K562 (cell line): ENCODE measurements around the gene ACSBG1. TPM values are rescaled to one million over a fixed set of nuclear protein-coding genes. Genes with fewer than 3 reads are reported as not detected.

Source experiments
- ATAC-seq: fragments of 200-7000 bp; cut with Tn5 transposase; 3 replicates; pipeline ENCODE4 v1.9.1; 2020; ENCODE audit warnings: moderate library complexity
- BruUV-seq: library from RNA; stranded (reverse); fragments of 400-500 nt; replicated peaks from 2 replicates; lab custom pipeline; 2021; lab: Mats Ljungman, UMichigan
- CTCF ChIA-PET: fragments of 300-600 bp; formaldehyde crosslinking; extraction: SDS; loops from one replicate; lab custom pipeline; 2021; ENCODE audit warnings: low intra/inter-chr PET ratio; lab: Yijun Ruan, JAX
- POLR2A ChIA-PET: fragments of 300-600, 350-650 bp; sonication (Branson Sonifier 250); formaldehyde crosslinking; extraction: SDS; loops from one replicate; lab custom pipeline; 2021; ENCODE audit warnings: antibody characterized with exemption, inconsistent platforms; lab: Yijun Ruan, JAX
- DNase-seq, 4 experiments: peaks; one replicate each; pipeline versions ENCODE4 v3.0.0 to v3.0.0-alpha.2; 2011 to 2018; ENCODE audit warnings: low spot score in 3 of 4, mixed read lengths in 3 of 4; ENCODE audit errors: extremely low read depth in 1 of 4
- FAIRE-seq: peaks from 2 replicates; lab custom pipeline; 2011; peaks lifted over from hg19 to GRCh38; lab: Jason Lieb, UNC
- H2AFZ ChIP-seq: 2 replicates; pipeline ENCODE4 v1.6.0; 2011; ENCODE audit warnings: low read depth, low read length, control low read depth, inconsistent platforms
- H3K27ac ChIP-seq: fragments of 200-600 bp; 3 replicates; pipeline ENCODE4 v1.8.0; 2011; ENCODE audit warnings: low read depth, mild to moderate bottlenecking, control low read depth, inconsistent platforms, low read length, moderate library complexity, mixed read lengths; ENCODE audit errors: extremely low read depth
- H3K27me3 ChIP-seq, 2 experiments: fragments of 300-600 bp in 1 of 2; 2 replicates in 1 of 2; 3 replicates in 1 of 2; pipeline versions ENCODE4 v1.6.0 to v1.8.0; 2011; ENCODE audit warnings: inconsistent platforms in 2 of 2, low read length in 2 of 2, mild to moderate bottlenecking in 1 of 2, mixed read lengths in 1 of 2, moderate library complexity in 1 of 2; ENCODE audit not compliant: control insufficient read depth in 2 of 2, insufficient read depth in 2 of 2
- H3K36me3 ChIP-seq: fragments of 300-600 bp; 3 replicates; pipeline ENCODE4 v1.8.0; 2011; ENCODE audit warnings: mild to moderate bottlenecking, low read length, inconsistent platforms; ENCODE audit not compliant: control insufficient read depth, insufficient read depth
- H3K4me1 ChIP-seq, 2 experiments: fragments of 200-600 bp in 1 of 2; replicated peaks in 1 of 2; 2 replicates in 1 of 2; 3 replicates in 1 of 2; pipeline versions ENCODE4 v1.5.1 to v1.8.0; 2011; ENCODE audit warnings: inconsistent platforms in 2 of 2, low read length in 2 of 2, mild to moderate bottlenecking in 1 of 2, mixed read lengths in 1 of 2, moderate library complexity in 1 of 2; ENCODE audit not compliant: control insufficient read depth in 2 of 2, insufficient read depth in 2 of 2
- H3K4me2 ChIP-seq: 2 replicates; pipeline ENCODE4 v1.6.1; 2011; ENCODE audit warnings: low read length, control low read depth, inconsistent platforms, mixed read lengths; ENCODE audit not compliant: insufficient read depth
- H3K4me3 ChIP-seq: fragments of 200-600 bp; sonication (generic), shearing (Covaris generic); 2 replicates; pipeline ENCODE4 v1.5.1; 2016; ENCODE audit warnings: control low read depth, inconsistent platforms
- H3K79me2 ChIP-seq: fragments of 200-600 bp; 3 replicates; pipeline ENCODE4 v1.8.0; 2011; ENCODE audit warnings: low read length, inconsistent platforms; ENCODE audit not compliant: control insufficient read depth, insufficient read depth
- H3K9ac ChIP-seq, 2 experiments: 2 replicates each; pipeline versions ENCODE4 v1.6.0 to v1.6.1; 2011; ENCODE audit warnings: low read depth in 2 of 2, low read length in 2 of 2, control low read depth in 1 of 2, inconsistent platforms in 1 of 2, mild to moderate bottlenecking in 1 of 2, mixed read lengths in 1 of 2; ENCODE audit not compliant: insufficient read depth in 1 of 2
- H3K9me1 ChIP-seq: one replicate; pipeline ENCODE4 v1.6.0; 2011; ENCODE audit warnings: inconsistent platforms, mild to moderate bottlenecking, low read length, moderate library complexity; ENCODE audit not compliant: control insufficient read depth, insufficient read depth
- H3K9me3 ChIP-seq: replicated peaks from 2 replicates; pipeline ENCODE4 v1.5.1; 2011; ENCODE audit warnings: low read depth, low read length, inconsistent platforms; ENCODE audit not compliant: control insufficient read depth, insufficient read depth
- H4K20me1 ChIP-seq: replicated peaks from 2 replicates; pipeline ENCODE4 v1.6.1; 2011; ENCODE audit warnings: low read length, inconsistent platforms, mixed read lengths; ENCODE audit not compliant: control insufficient read depth, insufficient read depth
- BCOR ChIP-seq: fragments of 450-650 bp; IDR thresholded peaks from 2 replicates; pipeline ENCODE4 v1.6.1; 2016
- CHD4 ChIP-seq: fragments of 200-600 bp; sonication (generic); IDR thresholded peaks from 3 replicates; pipeline ENCODE4 v1.6.1; 2012; ENCODE audit warnings: low read depth, mild to moderate bottlenecking, mixed read lengths, low read length, inconsistent platforms; ENCODE audit not compliant: insufficient read depth, insufficient replicate concordance, poor library complexity, severe bottlenecking
- ELF4 ChIP-seq: fragments of 450-650 bp; formaldehyde crosslinking; IDR thresholded peaks from 2 replicates; pipeline ENCODE4 v1.4.0; 2022; ENCODE audit warnings: missing genetic modification characterization
- FOXJ2 ChIP-seq: fragments of 200-800 bp; sonication (Bioruptor generic); IDR thresholded peaks from 2 replicates; pipeline ENCODE4 v1.6.1; 2016; ENCODE audit warnings: missing genetic modification characterization, missing compliant biosample characterization
- FUS ChIP-seq: fragments of 200-400 bp; formaldehyde crosslinking; optimal IDR thresholded peaks from 2 replicates; pipeline ENCODE3; 2017; ENCODE audit warnings: low read depth, low read length
- NFRKB ChIP-seq: fragments of 450-650 bp; IDR thresholded peaks from 2 replicates; pipeline ENCODE4 v1.6.1; 2016; ENCODE audit warnings: low read depth
- NFYB ChIP-seq: IDR thresholded peaks from 2 replicates; pipeline ENCODE4 v1.6.1; 2011; ENCODE audit warnings: mild to moderate bottlenecking, moderate library complexity; ENCODE audit not compliant: insufficient read length; ENCODE audit errors: extremely low read depth
- RNF2 ChIP-seq: sonication (generic); IDR thresholded peaks from 2 replicates; pipeline ENCODE4 v1.6.1; 2016
- STAT5B ChIP-seq: fragments of 250-450 bp; sonication (Bioruptor Pico); IDR thresholded peaks from 2 replicates; pipeline ENCODE4 v1.8.0; 2021; ENCODE audit warnings: mild to moderate bottlenecking, inconsistent platforms
- TAF9B ChIP-seq: fragments of 450-650 bp; IDR thresholded peaks from 2 replicates; pipeline ENCODE4 v1.6.1; 2018; ENCODE audit warnings: mild to moderate bottlenecking; ENCODE audit not compliant: partially characterized antibody
- TBP ChIP-seq: optimal IDR thresholded peaks from 2 replicates; pipeline ENCODE3; 2011; ENCODE audit warnings: low read depth, low read length, improper control_type of control experiment
- ZFX ChIP-seq: sonication (generic); formaldehyde crosslinking; IDR thresholded peaks from 2 replicates; pipeline ENCODE4 v1.8.0; 2022; ENCODE audit warnings: mild to moderate bottlenecking, missing genetic modification reagents, moderate library complexity
- WGBS: fragments of 100-300 bp; shearing (Covaris generic); methylation state at CpG from one replicate; pipeline ENCODE4 v1.1.6; 2016; ENCODE audit warnings: low coverage, mixed read lengths; ENCODE audit not compliant: insufficient coverage; ENCODE audit errors: missing lambda C conversion rate; 5-methylcytosine and 5-hydroxymethylcytosine counted together
- in situ Hi-C: fragments of 300-500 bp; cut with MboI; formaldehyde crosslinking; loops from 4 replicates; pipeline ENCODE4 v1.15.0; 2018; ENCODE audit warnings: inconsistent platforms, mixed read lengths
- intact Hi-C: fragments of 100-400 bp; cut with micrococcal nuclease; formaldehyde crosslinking; loops from 2 replicates; pipeline ENCODE4 v1.14.2; 2022
- polyA plus RNA-seq, 8 experiments: library from polyadenylated mRNA; depleted of rRNA in 4 of 8; stranded (reverse) in 5 of 8; unstranded in 3 of 8; fragments of >200 nt; fragmentation: Nextera tagmentation in 2 of 8; fragmentation: Illumina TruSeq in 1 of 8; extraction: Ambion mirVana in 2 of 8; extraction: Trizol in 1 of 8; gene quantifications; 2 replicates each; pipeline versions ENCODE4 v1.2.1 to v1.2.3, GENCODE V29; 2011 to 2014; ENCODE audit warnings: inconsistent platforms in 1 of 8, missing spikeins in 1 of 8
- total RNA-seq, 7 experiments: library from RNA; depleted of rRNA in 6 of 7; stranded (reverse); fragments of >200 nt in 6 of 7; fragmentation: Illumina TruSeq in 2 of 7; extraction: Trizol in 2 of 7; gene quantifications; 2 replicates each; pipeline versions ENCODE4 v1.2.1 to v1.2.3, GENCODE V29; 2011 to 2021; ENCODE audit warnings: low replicate concordance in 1 of 7
- TF ChIP-seq, protein P1 (sequence below): fragments of 450-650 bp; IDR thresholded peaks from 2 replicates; pipeline ENCODE4 v1.6.1; 2018; ENCODE audit not compliant: partially characterized antibody
- TF ChIP-seq, protein P2 (sequence below): sonication (generic); formaldehyde crosslinking; IDR thresholded peaks from 2 replicates; pipeline ENCODE4 v1.8.0; 2022; ENCODE audit warnings: mild to moderate bottlenecking, missing genetic modification reagents
- TF ChIP-seq, protein P3 (sequence below): fragments of 250-450 bp; sonication (Bioruptor Pico); IDR thresholded peaks from 2 replicates; pipeline ENCODE4 v1.4.0; 2020; ENCODE audit warnings: borderline replicate concordance

The ACSBG1 gene
- total and polyA plus RNA-seq, 9 of the 15 experiments (the other 6 are each of a cell fraction or from before 2014, with no cell fraction given), result 0.36 to 6.4 (median 2.5) TPM

DNA sequence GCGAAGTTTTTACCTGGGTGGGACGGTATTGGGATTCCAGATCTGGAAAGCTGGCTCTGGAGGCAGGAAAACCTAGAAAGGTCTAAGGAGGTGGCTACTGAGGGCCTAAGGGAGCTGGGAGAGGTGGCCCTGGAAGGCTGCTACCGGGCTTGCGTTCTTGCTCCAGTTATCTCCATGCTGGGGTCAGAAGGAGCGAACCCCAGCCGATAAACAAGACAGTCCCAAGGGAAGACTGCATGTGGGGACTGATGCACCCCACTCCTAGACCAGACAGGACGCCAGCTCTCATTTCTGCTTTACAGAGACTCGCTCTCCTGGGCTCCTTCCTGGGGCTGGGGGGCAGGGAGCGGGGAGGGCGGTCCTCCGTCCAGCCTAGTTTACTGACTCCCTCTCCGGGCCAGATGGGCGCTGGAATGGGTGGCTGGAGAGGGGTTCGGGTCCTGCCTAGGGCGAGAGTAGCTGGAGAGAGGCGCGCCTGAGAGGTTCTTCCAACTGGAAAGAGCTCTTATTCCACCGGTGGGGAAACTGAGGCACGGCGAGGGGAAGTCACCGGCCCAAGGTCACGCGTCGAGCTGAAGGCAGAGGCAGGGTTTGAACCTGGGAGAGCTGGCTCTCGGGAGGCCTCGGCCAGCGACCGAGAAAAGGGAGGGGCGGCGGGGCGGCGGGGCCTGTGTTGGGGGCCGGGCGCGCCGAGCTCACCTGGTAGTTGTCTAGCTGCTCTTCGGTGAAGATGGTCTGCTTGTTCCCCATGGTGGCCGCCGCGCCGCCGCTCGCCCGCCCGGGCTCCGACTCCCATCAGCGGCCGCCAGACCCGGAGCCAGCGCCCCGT lies 103.7 kb downstream of the ACSBG1 start:
- Histone ChIP-seq H3K27me3 (no peaks in the 10 kb centered on the region), H3K27ac (no peak overlapping the region; the same call in 2 of the 3 replicates), H3K36me3 (no peaks in the 10 kb centered on the region), H3K9me3 (no peaks in the 10 kb centered on the region), H3K4me2 (peak overlapping the region; percentile 89), H3K4me1 (peaks cover 25 to 31% of the 10 kb centered on the region in 2 experiments), H3K9ac (peak overlapping the region; percentile 42 to 99; a peak in 3 of 4 replicates), H3K79me2 (peaks cover 9% of the 10 kb centered on the region; the same call in 2 of the 3 replicates), H3K4me3 (peak overlapping the region; percentile 69), H4K20me1 (0 out of 2 replicates have a peak, but pooled peaks cover 4% of the 10 kb centered on the region), H3K9me1 (peaks cover 4% of the 10 kb centered on the region), H2AFZ (peak overlapping the region; percentile 95)
- intact Hi-C loops (loop anchor here (2.0 to 5.0 kb wide), 2 partner anchors 64 to 112 kb away; no protein-coding TSS in a partner anchor), in situ Hi-C loops (no loop called here)
- DNase-seq, result peak; percentile 39 to 55 (median 48)
- no TSS peak for BruUV-seq
- no peak for FAIRE-seq
- peak; percentile 60 for ATAC-seq
- ChIA-PET POLR2A (interaction anchor here (0.6 to 1.6 kb wide), 5 partner anchors 9 to 753 kb away, joined by 3 to 7 read pairs (median 4); no protein-coding TSS in a partner anchor), CTCF (interaction anchor here (0.7 to 1.8 kb wide), 4 partner anchors 18 to 110 kb away, joined by 3 to 10 read pairs (median 4); no protein-coding TSS in a partner anchor)
- WGBS, result 20% methylated on average over 29 of the region's 51 CpGs
- TF ChIP-seq STAT5B (CRISPR knock-in tag), result no peak
- no peak for TF ChIP-seq RNF2
- TF ChIP-seq, protein P1, sequence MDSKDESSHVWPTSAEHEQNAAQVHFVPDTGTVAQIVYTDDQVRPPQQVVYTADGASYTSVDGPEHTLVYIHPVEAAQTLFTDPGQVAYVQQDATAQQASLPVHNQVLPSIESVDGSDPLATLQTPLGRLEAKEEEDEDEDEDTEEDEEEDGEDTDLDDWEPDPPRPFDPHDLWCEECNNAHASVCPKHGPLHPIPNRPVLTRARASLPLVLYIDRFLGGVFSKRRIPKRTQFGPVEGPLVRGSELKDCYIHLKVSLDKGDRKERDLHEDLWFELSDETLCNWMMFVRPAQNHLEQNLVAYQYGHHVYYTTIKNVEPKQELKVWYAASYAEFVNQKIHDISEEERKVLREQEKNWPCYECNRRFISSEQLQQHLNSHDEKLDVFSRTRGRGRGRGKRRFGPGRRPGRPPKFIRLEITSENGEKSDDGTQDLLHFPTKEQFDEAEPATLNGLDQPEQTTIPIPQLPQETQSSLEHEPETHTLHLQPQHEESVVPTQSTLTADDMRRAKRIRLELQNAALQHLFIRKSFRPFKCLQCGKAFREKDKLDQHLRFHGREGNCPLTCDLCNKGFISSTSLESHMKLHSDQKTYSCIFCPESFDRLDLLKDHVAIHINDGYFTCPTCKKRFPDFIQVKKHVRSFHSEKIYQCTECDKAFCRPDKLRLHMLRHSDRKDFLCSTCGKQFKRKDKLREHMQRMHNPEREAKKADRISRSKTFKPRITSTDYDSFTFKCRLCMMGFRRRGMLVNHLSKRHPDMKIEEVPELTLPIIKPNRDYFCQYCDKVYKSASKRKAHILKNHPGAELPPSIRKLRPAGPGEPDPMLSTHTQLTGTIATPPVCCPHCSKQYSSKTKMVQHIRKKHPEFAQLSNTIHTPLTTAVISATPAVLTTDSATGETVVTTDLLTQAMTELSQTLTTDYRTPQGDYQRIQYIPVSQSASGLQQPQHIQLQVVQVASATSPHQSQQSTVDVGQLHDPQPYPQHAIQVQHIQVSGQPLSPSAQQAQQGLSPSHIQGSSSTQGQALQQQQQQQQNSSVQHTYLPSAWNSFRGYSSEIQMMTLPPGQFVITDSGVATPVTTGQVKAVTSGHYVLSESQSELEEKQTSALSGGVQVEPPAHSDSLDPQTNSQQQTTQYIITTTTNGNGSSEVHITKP, result no peak
- TF ChIP-seq, protein P2, sequence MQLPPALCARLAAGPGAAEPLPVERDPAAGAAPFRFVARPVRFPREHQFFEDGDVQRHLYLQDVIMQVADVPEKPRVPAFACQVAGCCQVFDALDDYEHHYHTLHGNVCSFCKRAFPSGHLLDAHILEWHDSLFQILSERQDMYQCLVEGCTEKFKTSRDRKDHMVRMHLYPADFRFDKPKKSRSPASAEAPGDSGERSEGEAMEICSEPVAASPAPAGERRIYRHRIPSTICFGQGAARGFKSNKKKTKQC (CRISPR knock-in tag), result 0 out of 2 replicates have a peak, but pooled peaks have one; percentile 20
- TF ChIP-seq, protein P3, sequence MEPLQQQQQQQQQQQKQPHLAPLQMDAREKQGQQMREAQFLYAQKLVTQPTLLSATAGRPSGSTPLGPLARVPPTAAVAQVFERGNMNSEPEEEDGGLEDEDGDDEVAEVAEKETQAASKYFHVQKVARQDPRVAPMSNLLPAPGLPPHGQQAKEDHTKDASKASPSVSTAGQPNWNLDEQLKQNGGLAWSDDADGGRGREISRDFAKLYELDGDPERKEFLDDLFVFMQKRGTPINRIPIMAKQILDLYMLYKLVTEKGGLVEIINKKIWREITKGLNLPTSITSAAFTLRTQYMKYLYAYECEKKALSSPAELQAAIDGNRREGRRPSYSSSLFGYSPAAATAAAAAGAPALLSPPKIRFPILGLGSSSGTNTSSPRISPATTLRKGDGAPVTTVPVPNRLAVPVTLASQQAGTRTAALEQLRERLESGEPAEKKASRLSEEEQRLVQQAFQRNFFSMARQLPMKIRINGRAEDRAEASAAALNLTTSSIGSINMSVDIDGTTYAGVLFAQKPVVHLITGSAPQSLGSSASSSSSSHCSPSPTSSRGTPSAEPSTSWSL (CRISPR knock-in tag), result no peak
- no peak for TF ChIP-seq FUS
- no peak for TF ChIP-seq FOXJ2 (tag)
- no peak for TF ChIP-seq TAF9B
- no peak for TF ChIP-seq NFRKB
- TF ChIP-seq TBP, result peak; percentile 0
- no peak for TF ChIP-seq ELF4 (CRISPR knock-in tag)
- peak; percentile 84 for TF ChIP-seq BCOR
- no peak for TF ChIP-seq NFYB
- TF ChIP-seq ZFX (CRISPR knock-in tag), result 0 out of 2 replicates have a peak, but pooled peaks have one; percentile 32
- TF ChIP-seq CHD4, result peak; percentile 49
